Middle frontal gyrus (tissue), 1 donor: ENCODE measurements around the gene MCM5.
"Not testable (repeated sequence)": the region's sequence is repeated elsewhere in the genome, so short reads cannot be mapped to it uniquely, and the experiment has no call there.

Source experiments
- DNase-seq: peaks from one replicate; pipeline ENCODE4 v3.0.0-alpha.2; 2015; ENCODE audit warnings: low spot score; ENCODE audit errors: extremely low spot score

MCM5 gene

DNA sequence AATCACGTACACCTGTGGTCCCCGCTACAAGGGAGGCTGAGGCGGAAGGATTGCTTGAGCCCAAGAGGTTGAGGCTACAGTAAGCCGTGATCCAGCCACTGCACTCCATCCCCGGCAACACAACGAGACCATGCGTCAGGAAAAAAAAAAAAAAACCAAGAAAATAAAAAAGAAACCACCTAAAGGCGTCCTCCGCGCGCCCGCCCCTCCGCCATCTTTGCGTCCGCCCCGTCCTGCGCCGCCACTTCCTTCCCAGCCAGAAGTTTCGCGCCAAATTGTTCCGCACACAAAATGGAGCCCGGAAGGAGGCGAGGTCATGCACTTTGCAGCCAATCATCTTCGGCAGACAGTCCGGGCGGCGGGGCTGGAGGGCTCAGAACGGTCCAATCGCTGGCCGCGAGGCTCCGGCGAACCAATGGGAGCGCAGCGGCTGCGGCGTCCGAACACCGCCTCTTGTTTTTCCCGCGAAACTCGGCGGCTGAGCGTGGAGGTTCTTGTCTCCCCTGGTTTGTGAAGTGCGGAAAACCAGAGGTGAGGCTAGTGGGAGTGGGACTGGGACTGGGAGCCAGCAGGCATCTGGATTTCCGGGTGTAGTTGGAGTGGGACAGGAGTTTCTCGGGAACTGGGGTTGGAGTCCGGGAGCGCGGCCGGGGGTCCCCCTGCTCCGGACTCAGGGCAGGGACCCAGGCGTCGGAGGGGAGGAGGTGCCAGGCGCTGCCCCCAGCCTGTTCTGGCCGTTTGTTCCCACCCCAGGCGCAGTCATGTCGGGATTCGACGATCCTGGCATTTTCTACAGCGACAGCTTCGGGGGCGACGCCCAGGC lies at the start of gene MCM5:
Gene MCM5, plus strand, starts transcription at position 463 of the 823 bp plus-strand sequence. Its CDS starts 299 bp downstream, at position 762.
- DNase-seq = peak; percentile 94

DNA sequence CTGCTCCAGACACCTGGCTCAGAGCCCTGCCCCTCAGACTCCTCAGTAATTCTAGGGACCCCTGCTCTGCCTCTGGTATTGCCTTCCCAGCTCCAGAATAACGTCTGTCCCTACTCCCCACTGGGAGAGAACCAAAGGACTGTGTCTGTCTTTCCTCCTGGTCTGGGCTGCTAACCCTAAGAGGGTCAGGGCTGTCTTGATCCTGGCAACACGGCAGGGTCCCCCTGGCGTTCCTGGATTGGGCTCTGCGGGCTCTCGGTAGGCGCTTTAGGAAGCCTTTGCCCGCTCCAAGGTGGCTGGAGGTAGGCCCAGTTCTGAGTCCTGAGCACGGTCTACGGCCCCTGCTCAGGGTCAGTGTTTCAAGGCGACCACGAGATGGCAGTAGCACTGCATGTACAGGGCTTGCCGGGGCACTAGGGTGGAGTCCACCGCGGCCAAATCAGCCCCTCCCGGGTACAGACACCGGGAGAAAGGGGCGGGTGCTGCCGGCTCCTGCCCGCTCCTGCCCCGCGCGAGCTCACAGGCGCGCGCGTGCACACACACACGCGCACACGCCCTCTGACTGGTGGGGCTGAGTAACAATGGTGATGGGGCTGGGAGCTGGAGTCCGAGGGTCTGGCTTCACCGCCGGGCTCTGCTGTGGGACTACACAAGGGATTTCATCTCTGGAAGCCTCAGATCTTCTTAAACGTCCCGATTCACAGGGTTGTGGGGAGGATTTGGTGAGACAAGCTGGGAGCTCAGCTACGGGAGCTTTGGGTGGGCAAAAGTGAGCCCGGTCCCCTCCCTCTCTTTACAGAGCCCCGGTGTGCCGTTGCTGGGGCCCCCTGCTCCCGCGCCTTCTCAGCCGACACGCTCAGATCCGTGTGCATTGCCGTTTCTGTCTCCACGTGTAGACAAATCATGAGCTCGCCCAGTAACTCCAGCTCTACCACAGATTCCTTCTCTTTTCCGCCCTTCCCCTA lies 49.1 kb upstream of the MCM5 start:
- DNase-seq = peak; percentile 19

DNA sequence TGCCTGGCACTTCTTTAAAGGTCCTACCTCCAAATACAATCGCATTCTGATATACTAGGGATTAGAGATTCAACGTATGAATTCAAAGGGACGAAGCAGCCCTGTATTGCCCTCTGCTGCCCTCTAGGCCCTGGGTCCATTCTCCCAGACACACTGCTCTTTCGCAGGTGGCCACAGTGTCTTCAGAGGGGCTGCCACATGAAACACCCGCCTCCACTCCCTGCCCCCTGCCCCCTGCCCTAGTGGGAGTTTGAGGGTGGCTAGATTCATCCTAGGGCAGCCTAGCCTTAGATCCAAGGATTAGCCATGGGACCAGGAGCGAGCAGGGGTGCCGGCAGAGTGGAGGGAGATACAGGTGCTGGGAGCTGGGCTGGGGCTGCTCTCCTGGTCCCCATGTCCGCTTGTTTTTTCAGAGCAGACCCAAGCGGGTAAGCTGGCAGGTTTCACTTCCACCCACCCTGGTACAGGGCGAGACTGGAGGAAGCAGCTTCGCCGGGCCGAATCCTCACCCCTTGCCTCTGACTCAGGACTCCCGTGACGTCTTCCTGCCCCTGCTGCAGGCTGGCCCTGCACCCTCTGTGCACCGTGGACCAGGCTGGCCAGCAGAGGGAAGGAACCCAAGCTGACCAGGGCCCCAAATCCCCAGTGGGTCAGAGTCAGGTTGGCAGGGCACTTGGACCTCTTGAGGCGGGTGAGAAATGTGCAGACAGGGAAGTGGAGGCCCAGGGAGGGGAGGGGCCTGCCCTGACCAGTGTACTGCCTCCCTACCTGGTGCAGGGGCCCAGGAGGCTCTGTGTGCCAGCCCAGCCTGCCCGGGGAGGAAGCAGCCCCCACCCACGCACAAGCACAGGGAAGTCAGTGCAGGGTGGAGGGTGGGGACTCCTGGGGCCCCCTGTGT lies 47.5 kb upstream of the MCM5 start:
- no peak for DNase-seq

- DNase-seq = no peak
Measured at GRCh38 chr22:35353318-35353717, 46.6 kb upstream of the MCM5 start.

DNA sequence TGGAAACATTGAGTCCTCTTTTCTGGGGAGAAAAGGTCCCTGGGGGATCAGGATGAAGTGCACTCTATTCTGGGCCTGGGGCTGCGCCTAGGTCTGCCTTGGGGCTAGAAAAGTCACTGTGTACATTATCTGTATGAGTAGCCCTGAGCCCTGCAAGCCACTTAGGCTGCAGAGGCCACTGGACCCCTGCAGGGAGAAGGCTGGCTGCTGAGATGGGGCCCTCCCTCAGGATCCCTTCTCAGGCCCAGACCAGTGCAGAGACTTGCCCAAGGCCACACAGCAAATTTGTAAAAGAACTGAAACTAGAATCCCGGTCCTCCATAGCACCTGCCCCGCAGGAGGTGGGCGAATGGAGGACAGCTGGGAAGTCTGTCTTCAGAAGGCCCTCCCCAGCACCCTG lies 45.9 kb upstream of the MCM5 start:
- no peak for DNase-seq

- no peak for DNase-seq
Measured at GRCh38 chr22:35357883-35358621, 41.9 kb upstream of the MCM5 start.

DNA sequence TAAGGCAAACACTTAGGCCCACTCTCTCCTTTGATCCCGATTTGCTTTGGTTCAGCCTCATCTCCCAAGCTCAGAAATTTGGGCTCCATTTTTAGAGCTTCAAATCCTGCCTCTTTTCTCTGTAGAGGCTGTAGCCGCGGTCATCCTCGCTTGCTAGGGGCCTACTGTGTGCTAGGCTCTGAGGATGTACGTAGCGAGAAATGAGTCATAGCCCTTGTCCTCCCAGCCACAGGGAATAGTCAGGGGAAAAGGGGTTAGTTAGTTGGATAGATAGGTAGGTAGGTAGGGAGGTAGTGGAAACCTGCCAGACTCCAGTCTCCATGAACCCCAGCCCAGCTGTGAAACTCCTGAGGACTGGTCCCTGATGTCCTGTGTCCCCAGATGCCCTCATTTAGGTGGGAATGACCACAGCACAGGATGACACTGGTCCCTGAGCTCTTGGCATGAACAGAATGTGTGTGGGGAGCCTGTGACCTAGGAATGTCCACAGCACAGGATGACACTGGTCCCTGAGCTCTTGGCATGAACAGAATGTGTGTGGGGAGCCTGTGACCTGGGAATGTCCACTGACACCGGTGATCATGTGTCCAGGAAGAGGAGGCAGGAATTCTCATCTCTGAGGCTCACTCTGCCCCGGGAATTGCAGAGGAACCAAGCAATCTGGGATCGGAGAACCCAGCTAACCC lies 40.4 kb upstream of the MCM5 start:
- DNase-seq = no peak

GRCh38 chr22:35361001-35361558 lies 38.9 kb upstream of the MCM5 start:
- DNase-seq = no peak

GRCh38 chr22:35363566-35364086 lies 36.3 kb upstream of the MCM5 start:
- no peak for DNase-seq

DNA sequence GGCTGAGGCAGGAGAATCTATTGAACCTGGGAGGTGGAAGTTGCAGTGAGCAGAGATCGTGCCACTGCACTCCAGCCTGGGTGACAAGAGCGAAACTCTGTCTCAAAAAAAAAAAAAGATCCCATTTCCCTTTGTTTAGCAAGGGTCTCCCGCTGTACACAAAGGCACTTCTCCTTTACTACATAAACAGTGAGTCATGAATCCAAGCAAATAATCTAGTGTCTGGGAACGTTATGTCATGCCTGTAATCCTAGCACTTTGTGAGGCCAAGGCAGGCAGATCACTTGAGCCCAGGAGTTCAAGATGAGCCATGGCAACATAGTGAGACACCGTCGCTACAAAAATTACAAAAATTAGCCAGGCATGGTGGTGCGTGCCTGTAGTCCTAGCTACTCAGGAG lies 35.7 kb upstream of the MCM5 start:
- DNase-seq = not testable (repeated sequence)

DNA sequence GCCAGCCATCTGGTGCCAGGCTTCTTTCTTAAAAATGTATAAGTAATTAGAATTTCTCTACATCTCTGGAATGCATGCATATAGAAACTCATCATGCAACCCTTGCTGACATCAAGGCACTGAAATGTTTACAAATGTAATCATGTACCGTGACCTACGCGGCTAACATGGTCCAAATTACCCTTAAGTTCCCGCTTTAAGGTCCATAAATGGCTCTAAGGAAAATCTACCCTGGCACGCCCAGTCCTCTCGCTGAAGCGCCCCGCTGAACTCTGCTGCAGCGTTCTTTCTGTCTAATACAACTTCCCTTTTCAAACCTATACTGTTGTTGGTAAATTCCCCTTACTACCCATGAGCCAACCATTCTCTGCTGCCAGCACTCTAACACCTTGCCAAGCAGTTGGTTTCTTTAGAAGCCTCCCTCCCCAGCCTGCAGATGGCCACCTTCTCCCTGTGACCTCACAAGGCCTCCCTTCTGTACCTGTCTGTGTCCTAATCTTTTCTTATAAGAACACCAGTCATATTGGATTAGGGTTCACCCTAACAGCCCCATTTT lies 32.5 kb upstream of the MCM5 start:
- no peak for DNase-seq

GRCh38 chr22:35368386-35368785 lies 31.6 kb upstream of the MCM5 start:
- no peak for DNase-seq

GRCh38 chr22:35369996-35370395 lies 29.9 kb upstream of the MCM5 start:
- DNase-seq = no peak

GRCh38 chr22:35373781-35374180 lies 26.2 kb upstream of the MCM5 start:
- DNase-seq = no peak

- no peak for DNase-seq
Measured at GRCh38 chr22:35375031-35375430, 24.9 kb upstream of the MCM5 start.

- no peak for DNase-seq
Measured at GRCh38 chr22:35375526-35375925, 24.4 kb upstream of the MCM5 start.

DNA sequence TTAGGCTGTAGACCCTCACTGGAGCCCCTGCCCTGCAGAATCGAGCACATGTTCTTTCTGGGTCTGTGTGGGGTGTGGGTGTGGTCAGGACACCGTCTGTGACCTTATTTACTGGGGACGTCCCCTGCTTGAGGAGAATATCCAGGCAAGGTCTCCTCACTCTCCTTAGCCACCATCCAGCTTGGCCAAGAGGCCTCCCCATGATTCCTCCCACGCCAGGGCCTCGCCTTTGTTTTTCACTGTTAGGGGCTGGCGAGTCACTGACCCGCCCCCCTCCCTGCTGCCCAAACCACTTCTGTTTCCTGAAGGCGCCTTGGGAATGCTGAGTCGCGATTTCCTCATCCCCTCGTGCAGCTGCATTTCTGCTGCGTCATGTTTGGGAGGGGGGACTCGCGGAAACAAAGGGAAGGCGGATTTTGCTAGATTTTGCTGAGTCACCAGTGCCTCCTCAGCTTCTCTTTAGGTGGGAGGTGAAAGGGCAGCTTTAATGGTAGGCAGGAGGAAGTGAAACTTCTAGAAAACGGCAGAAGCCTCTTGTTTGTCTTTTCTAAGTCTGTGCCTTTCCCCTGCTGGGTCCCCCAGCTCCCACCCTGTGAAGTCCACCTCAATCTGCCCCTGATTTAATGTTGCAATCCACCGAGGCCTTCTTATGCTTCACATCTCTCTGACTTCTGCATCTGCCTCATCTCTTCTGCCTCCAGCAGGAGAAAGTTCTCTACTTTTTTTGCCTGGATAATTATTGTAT lies 23.0 kb upstream of the MCM5 start:
- DNase-seq = peak; percentile 73

DNA sequence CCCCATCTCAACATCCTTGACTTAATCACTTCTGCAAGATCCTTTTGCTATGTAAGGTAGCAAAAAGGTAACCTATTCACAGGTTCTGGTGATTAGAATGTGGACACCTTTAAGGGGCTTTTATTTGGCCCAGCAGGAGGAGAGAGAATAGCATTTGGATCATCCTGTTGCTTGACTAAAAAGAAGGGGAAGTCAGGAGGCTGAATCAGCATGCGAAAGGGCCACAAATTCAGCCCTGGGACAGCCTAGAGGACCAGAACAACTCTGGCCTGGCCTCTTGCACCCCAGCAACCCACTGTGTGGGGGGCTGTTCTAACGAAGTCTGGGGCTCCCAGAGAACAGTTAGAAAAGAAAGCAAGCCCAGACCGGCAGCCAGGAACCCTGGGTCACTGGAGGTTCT lies 22.2 kb upstream of the MCM5 start:
- no peak for DNase-seq
